H9 (cell line): ENCODE data around the gene CAPN2. TPM values are rescaled to one million over a fixed set of nuclear protein-coding genes. Genes with fewer than 3 reads are reported as not detected.

Source experiments
- DNase-seq: peaks from one replicate; pipeline ENCODE4 v3.0.0-alpha.2; 2017
- H2AFZ ChIP-seq: one replicate; pipeline ENCODE4 v1.6.1; 2013; ENCODE audit warnings: mild to moderate bottlenecking, low read length, control low read depth, moderate library complexity
- H2AK5ac ChIP-seq: 2 replicates; pipeline ENCODE4 v1.6.1; 2013; ENCODE audit warnings: low read length, control low read depth, mixed read lengths; ENCODE audit not compliant: insufficient read length
- H2BK120ac ChIP-seq: one replicate; pipeline ENCODE4 v1.6.1; 2013; ENCODE audit warnings: low read depth, mild to moderate bottlenecking, low read length, control low read depth, inconsistent platforms; ENCODE audit not compliant: poor library complexity, severe bottlenecking
- H2BK12ac ChIP-seq: 2 replicates; pipeline ENCODE4 v1.6.1; 2013; ENCODE audit warnings: low read length, control low read depth, mixed read lengths, low read depth; ENCODE audit not compliant: insufficient read length
- H2BK15ac ChIP-seq: 2 replicates; pipeline ENCODE4 v1.6.1; 2013; ENCODE audit warnings: low read depth, low read length, control low read depth
- H2BK20ac ChIP-seq: one replicate; pipeline ENCODE4 v1.6.1; 2013; ENCODE audit warnings: low read depth, mild to moderate bottlenecking, low read length, control low read depth, inconsistent platforms; ENCODE audit not compliant: poor library complexity, severe bottlenecking
- H2BK5ac ChIP-seq: 2 replicates; pipeline ENCODE4 v1.6.1; 2013; ENCODE audit warnings: low read length, control low read depth, mixed read lengths; ENCODE audit not compliant: insufficient read length
- H3K14ac ChIP-seq: 2 replicates; pipeline ENCODE4 v1.6.1; 2013; ENCODE audit warnings: low read length, control low read depth; ENCODE audit not compliant: insufficient read depth
- H3K18ac ChIP-seq: 2 replicates; pipeline ENCODE4 v1.6.1; 2013; ENCODE audit warnings: low read depth, mild to moderate bottlenecking, mixed read lengths, low read length, control low read depth; ENCODE audit not compliant: insufficient read length
- H3K23ac ChIP-seq: 2 replicates; pipeline ENCODE4 v1.6.1; 2013; ENCODE audit warnings: low read length, control low read depth, mixed read lengths, low read depth; ENCODE audit not compliant: insufficient read length
- H3K23me2 ChIP-seq: 2 replicates; pipeline ENCODE4 v1.6.1; 2013; ENCODE audit warnings: low read depth, mild to moderate bottlenecking, mixed read lengths, low read length, control low read depth; ENCODE audit not compliant: insufficient read length, poor library complexity, severe bottlenecking
- H3K27ac ChIP-seq: 2 replicates; pipeline ENCODE4 v1.5.1; 2013; ENCODE audit warnings: low read length, control low read depth, mixed read lengths, low read depth; ENCODE audit not compliant: insufficient read length
- H3K27me3 ChIP-seq: 2 replicates; pipeline ENCODE4 v1.6.1; 2013; ENCODE audit warnings: low read length, control low read depth, inconsistent platforms; ENCODE audit not compliant: insufficient read depth
- H3K4ac ChIP-seq: 2 replicates; pipeline ENCODE4 v1.6.1; 2013; ENCODE audit warnings: low read depth, mild to moderate bottlenecking, control low read depth, inconsistent platforms, low read length, moderate library complexity
- H3K4me1 ChIP-seq: 2 replicates; pipeline ENCODE4 v1.6.1; 2013; ENCODE audit warnings: low read length, control low read depth, inconsistent platforms; ENCODE audit not compliant: insufficient read depth
- H3K4me2 ChIP-seq: 2 replicates; pipeline ENCODE4 v1.6.1; 2013; ENCODE audit warnings: low read length, control low read depth, mixed read lengths; ENCODE audit not compliant: insufficient read length, insufficient read depth
- H3K56ac ChIP-seq: 2 replicates; pipeline ENCODE4 v1.6.1; 2013; ENCODE audit warnings: low read depth, mild to moderate bottlenecking, mixed read lengths, low read length, control low read depth; ENCODE audit not compliant: insufficient read length
- H3K79me1 ChIP-seq: 2 replicates; pipeline ENCODE4 v1.6.1; 2013; ENCODE audit warnings: low read depth, mild to moderate bottlenecking, moderate library complexity, low read length, control low read depth, inconsistent platforms; ENCODE audit not compliant: insufficient read depth, poor library complexity, severe bottlenecking
- H3K79me2 ChIP-seq: 2 replicates; pipeline ENCODE4 v1.6.1; 2013; ENCODE audit warnings: low read length, control low read depth, inconsistent platforms; ENCODE audit not compliant: insufficient read depth
- H3K9ac ChIP-seq: 2 replicates; pipeline ENCODE4 v1.6.1; 2013; ENCODE audit warnings: low read length, control low read depth, mixed read lengths; ENCODE audit not compliant: insufficient read length; ENCODE audit errors: extremely low read depth
- H3K9me3 ChIP-seq: one replicate; pipeline ENCODE4 v1.6.1; 2013; ENCODE audit warnings: low read depth, low read length, inconsistent platforms; ENCODE audit not compliant: control insufficient read depth
- H3T11ph ChIP-seq: one replicate; pipeline ENCODE4 v1.6.1; 2013; ENCODE audit warnings: mild to moderate bottlenecking, low read length, control low read depth, inconsistent platforms
- H4K20me1 ChIP-seq: one replicate; pipeline ENCODE4 v1.6.1; 2013; ENCODE audit not compliant: control insufficient read depth, insufficient read length, insufficient read depth
- H4K5ac ChIP-seq: 2 replicates; pipeline ENCODE4 v1.6.1; 2013; ENCODE audit warnings: low read depth, mild to moderate bottlenecking, mixed read lengths, low read length, control low read depth; ENCODE audit not compliant: insufficient read length
- H4K8ac ChIP-seq: replicated peaks from 2 replicates; pipeline ENCODE4 v1.6.1; 2013; ENCODE audit warnings: low read length, control low read depth, mixed read lengths, low read depth; ENCODE audit not compliant: insufficient read length
- H4K91ac ChIP-seq: 2 replicates; pipeline ENCODE4 v1.6.1; 2013; ENCODE audit warnings: low read depth, mild to moderate bottlenecking, moderate library complexity, mixed read lengths, low read length, control low read depth; ENCODE audit not compliant: insufficient read length
- H3K27ac Mint-ChIP-seq, 3 experiments: 2 replicates in 2 of 3; 3 replicates in 1 of 3; pipeline ENCODE4 v1.8.0; 2020 to 2021; ENCODE audit warnings: mixed read lengths in 3 of 3, mild to moderate bottlenecking in 1 of 3, moderate library complexity in 1 of 3
- H3K27me3 Mint-ChIP-seq: 2 replicates; pipeline ENCODE4 v1.8.0; 2021; ENCODE audit warnings: low read depth, mild to moderate bottlenecking, moderate library complexity, mixed read lengths
- H3K36me3 Mint-ChIP-seq, 3 experiments: 2 replicates in 2 of 3; 3 replicates in 1 of 3; pipeline ENCODE4 v1.8.0; 2020 to 2021; ENCODE audit warnings: low read depth in 3 of 3, mixed read lengths in 3 of 3; ENCODE audit not compliant: insufficient read depth in 1 of 3
- H3K4me1 Mint-ChIP-seq, 2 experiments: 2 replicates each; pipeline ENCODE4 v1.8.0; 2020; ENCODE audit warnings: mixed read lengths in 2 of 2
- H3K4me3 Mint-ChIP-seq, 2 experiments: 2 replicates in 1 of 2; 3 replicates in 1 of 2; pipeline ENCODE4 v1.8.0; 2020 to 2021; ENCODE audit warnings: mild to moderate bottlenecking in 2 of 2, mixed read lengths in 2 of 2, moderate library complexity in 1 of 2
- H3K9me3 Mint-ChIP-seq, 2 experiments: 2 replicates in 1 of 2; 3 replicates in 1 of 2; pipeline ENCODE4 v1.8.0; 2020; ENCODE audit warnings: mild to moderate bottlenecking in 2 of 2, mixed read lengths in 2 of 2, moderate library complexity in 1 of 2
- WGBS: extraction: QIAGEN DNeasy Blood & Tissue Kit; methylation state at CpG from one replicate; pipeline ENCODE4 v1.1.7; 2013; ENCODE audit warnings: missing lambda C conversion rate, low lambda C conversion rate, mixed read lengths; ENCODE audit not compliant: insufficient read length; ENCODE audit errors: extremely low coverage; 5-methylcytosine and 5-hydroxymethylcytosine counted together
- total RNA-seq: library from RNA; stranded (reverse); gene quantifications from 2 replicates; pipeline ENCODE4 v1.2.1, GENCODE V29; 2021
- TF ChIP-seq, protein P1 (sequence below): fragments of 200-600 bp; sonication (generic); conservative IDR thresholded peaks from 3 replicates; pipeline ENCODE4 v1.8.0; 2021; ENCODE audit warnings: antibody characterized with exemption, mild to moderate bottlenecking

CAPN2 gene
- total RNA-seq, 1 experiment from 2014 or later: 32.2 TPM

DNA sequence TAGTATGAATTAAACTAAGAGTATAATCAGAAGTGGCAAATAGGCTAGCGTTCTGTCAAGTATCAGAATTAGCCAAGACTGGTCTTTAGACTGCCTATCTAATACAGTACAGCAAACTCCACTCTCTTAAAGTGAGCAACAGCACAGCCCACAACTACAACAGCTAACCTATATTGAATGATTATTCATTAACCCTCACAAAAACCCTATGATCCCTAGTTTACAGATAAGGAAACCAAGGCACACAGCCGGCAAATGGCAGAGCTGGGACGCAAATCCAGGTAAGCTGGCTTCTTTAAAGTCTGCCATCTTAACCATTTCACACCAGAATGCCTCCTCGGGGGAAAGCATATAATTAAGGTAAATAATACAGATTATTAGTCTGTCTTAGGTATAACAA is 81.4 kb downstream of the CAPN2 start:
- Histone ChIP-seq H4K20me1 (no peaks in the 10 kb centered on the region), H3K27me3 (no peaks in the 10 kb centered on the region), H2BK15ac (no peak overlapping the region), H3K4me2 (no peak overlapping the region), H2BK12ac (no peak overlapping the region), H3K79me2 (no peaks in the 10 kb centered on the region), H3K4ac (no peak overlapping the region), H2AK5ac (no peak overlapping the region), H3K23me2 (no peaks in the 10 kb centered on the region), H3T11ph (no peak overlapping the region), H2BK5ac (no peak overlapping the region), H4K8ac (no peak overlapping the region), H3K18ac (no peak overlapping the region), H3K79me1 (no peaks in the 10 kb centered on the region), H3K23ac (no peak overlapping the region), H3K27ac (no peak overlapping the region), H3K4me1 (no peaks in the 10 kb centered on the region), H3K9ac (no peak overlapping the region), H4K91ac (no peak overlapping the region), H4K5ac (no peak overlapping the region), H3K14ac (no peak overlapping the region), H2AFZ (no peak overlapping the region), H3K56ac (no peak overlapping the region), H3K9me3 (no peaks in the 10 kb centered on the region), H2BK120ac (no peak overlapping the region), H2BK20ac (no peak overlapping the region)
- Mint-ChIP-seq H3K27ac (peak overlapping the region in 1 of 3 experiments; percentile 51; a peak in 2 of 7 replicates), H3K36me3 (peaks cover 17 to 62% (median 61%) of the 10 kb centered on the region in 3 experiments), H3K27me3 (no peaks in the 10 kb centered on the region), H3K4me3 (no peak overlapping the region), H3K4me1 (no peaks in the 10 kb centered on the region), H3K9me3 (no peaks in the 10 kb centered on the region)
- WGBS: no CpG with 5 or more reads among the region's 4 CpGs
- TF ChIP-seq, protein P1, sequence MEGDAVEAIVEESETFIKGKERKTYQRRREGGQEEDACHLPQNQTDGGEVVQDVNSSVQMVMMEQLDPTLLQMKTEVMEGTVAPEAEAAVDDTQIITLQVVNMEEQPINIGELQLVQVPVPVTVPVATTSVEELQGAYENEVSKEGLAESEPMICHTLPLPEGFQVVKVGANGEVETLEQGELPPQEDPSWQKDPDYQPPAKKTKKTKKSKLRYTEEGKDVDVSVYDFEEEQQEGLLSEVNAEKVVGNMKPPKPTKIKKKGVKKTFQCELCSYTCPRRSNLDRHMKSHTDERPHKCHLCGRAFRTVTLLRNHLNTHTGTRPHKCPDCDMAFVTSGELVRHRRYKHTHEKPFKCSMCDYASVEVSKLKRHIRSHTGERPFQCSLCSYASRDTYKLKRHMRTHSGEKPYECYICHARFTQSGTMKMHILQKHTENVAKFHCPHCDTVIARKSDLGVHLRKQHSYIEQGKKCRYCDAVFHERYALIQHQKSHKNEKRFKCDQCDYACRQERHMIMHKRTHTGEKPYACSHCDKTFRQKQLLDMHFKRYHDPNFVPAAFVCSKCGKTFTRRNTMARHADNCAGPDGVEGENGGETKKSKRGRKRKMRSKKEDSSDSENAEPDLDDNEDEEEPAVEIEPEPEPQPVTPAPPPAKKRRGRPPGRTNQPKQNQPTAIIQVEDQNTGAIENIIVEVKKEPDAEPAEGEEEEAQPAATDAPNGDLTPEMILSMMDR: no peak
- DNase-seq: no peak
